ENCODE measurements around the gene IGSF1. TPM values are rescaled to one million over a fixed set of nuclear protein-coding genes. Genes with fewer than 3 reads are reported as not detected.

The IGSF1 gene
- total RNA-seq = not detected

DNA sequence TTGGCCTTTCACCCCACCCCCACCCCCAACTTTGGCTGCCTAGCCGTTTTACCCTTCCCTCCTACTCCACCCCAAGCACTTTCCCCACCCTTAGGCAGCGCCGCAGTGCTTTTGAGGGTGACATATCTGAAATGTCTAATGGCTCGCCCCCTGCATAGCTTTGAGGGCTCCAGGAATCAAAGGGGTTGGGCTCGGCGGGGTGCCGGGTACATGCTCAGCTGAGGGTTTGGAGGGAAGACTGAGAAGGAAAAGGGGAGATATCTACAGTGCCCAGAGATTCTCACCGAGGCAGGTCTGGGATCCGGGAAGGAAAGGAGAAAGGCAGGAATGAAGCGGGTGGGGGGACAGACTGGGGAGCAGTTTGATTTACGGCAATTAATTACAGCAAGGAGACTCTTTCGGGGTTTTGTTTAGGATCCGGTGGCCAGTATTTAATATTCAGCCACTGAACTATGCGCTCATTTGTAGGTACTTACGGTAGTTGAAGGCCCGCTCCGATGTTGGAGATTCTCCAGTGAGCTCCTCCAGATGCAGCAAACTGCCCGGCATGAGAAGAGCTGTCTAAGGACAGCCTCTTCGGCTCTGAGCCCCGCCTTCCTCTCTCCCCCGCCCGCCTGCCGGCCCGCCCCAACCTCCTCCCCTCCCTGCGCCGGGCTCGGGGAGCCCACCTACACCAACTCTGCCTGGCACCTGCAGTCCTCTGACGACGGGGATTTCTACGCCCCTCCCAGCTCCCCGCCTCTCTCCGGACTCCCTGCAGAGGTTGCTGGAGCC lies at the start of gene IGSF1:
TSS of gene IGSF1 (minus strand) at position 569 of the 774 bp plus-strand sequence. CDS start 2,632 bp downstream, outside the sequence.
- Histone ChIP-seq H3K4me1 (no peaks in the 10 kb centered on the region), H3K4me3 (peak within 1 kb of the TSS in 1 of 4 donors; percentile 24), H3K36me3 (no peaks in the 10 kb centered on the region), H3K9me3 (no peaks in the 10 kb centered on the region), H3K27ac (no peak within 1 kb of the TSS), H3K27me3 (no peaks in the 10 kb centered on the region)
- TF ChIP-seq POLR2A (IDR thresholded peaks at IDR 0.05) = no peak
- TF ChIP-seq, protein P1, sequence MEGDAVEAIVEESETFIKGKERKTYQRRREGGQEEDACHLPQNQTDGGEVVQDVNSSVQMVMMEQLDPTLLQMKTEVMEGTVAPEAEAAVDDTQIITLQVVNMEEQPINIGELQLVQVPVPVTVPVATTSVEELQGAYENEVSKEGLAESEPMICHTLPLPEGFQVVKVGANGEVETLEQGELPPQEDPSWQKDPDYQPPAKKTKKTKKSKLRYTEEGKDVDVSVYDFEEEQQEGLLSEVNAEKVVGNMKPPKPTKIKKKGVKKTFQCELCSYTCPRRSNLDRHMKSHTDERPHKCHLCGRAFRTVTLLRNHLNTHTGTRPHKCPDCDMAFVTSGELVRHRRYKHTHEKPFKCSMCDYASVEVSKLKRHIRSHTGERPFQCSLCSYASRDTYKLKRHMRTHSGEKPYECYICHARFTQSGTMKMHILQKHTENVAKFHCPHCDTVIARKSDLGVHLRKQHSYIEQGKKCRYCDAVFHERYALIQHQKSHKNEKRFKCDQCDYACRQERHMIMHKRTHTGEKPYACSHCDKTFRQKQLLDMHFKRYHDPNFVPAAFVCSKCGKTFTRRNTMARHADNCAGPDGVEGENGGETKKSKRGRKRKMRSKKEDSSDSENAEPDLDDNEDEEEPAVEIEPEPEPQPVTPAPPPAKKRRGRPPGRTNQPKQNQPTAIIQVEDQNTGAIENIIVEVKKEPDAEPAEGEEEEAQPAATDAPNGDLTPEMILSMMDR (IDR thresholded peaks at IDR 0.05) = no peak
- no peak for DNase-seq

- Histone ChIP-seq H3K9me3 (no peaks in the 10 kb centered on the region), H3K4me3 (no peak overlapping the region), H3K4me1 (no peaks in the 10 kb centered on the region), H3K36me3 (no peaks in the 10 kb centered on the region), H3K27me3 (no peaks in the 10 kb centered on the region), H3K27ac (no peak overlapping the region)
- no peak for TF ChIP-seq POLR2A (IDR thresholded peaks at IDR 0.05)
- TF ChIP-seq, protein P1 (IDR thresholded peaks at IDR 0.05) = no peak
- no peak for DNase-seq
Measured at GRCh38 chrX:131332331-131332730, 43.2 kb upstream of the IGSF1 start.

DNA sequence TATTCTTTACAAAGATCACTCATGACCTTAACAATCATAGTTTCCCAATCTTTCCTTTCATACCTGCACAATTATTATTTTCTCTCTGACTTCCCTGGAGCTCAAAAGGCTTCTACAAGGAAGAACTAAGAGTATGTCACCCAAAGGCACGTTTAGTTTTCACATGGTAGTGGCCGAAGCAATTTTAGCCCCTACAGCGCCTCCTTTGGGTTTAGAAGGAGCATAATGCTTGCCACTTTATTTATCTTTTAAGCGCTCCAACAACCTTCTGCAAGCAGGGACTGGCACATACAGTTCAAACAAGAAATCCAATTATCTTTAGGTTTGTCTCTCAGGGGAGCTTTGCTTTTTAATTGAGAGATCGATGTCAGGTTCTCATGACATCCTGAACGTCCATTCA lies 42.0 kb upstream of the IGSF1 start:
- no peak for DNase-seq
- Histone ChIP-seq H3K4me3 (no peak overlapping the region), H3K27ac (no peak overlapping the region), H3K4me1 (no peaks in the 10 kb centered on the region), H3K9me3 (no peaks in the 10 kb centered on the region), H3K36me3 (no peaks in the 10 kb centered on the region), H3K27me3 (no peaks in the 10 kb centered on the region)
- TF ChIP-seq, protein P1 (IDR thresholded peaks at IDR 0.05) = no peak
- TF ChIP-seq POLR2A (IDR thresholded peaks at IDR 0.05) = no peak

- H3K36me3 ChIP-seq = no peaks in the 10 kb centered on the region
- no peaks in the 10 kb centered on the region for H3K27me3 ChIP-seq
- TF ChIP-seq POLR2A (IDR thresholded peaks at IDR 0.05) = no peak
- TF ChIP-seq, protein P1 (IDR thresholded peaks at IDR 0.05) = no peak
- no peak for DNase-seq
- H3K9me3 ChIP-seq = no peaks in the 10 kb centered on the region
- H3K4me1 ChIP-seq = no peaks in the 10 kb centered on the region
- no peak overlapping the region for H3K4me3 ChIP-seq
- no peak overlapping the region for H3K27ac ChIP-seq
Measured at GRCh38 chrX:131330735-131331134, 41.6 kb upstream of the IGSF1 start.

DNA sequence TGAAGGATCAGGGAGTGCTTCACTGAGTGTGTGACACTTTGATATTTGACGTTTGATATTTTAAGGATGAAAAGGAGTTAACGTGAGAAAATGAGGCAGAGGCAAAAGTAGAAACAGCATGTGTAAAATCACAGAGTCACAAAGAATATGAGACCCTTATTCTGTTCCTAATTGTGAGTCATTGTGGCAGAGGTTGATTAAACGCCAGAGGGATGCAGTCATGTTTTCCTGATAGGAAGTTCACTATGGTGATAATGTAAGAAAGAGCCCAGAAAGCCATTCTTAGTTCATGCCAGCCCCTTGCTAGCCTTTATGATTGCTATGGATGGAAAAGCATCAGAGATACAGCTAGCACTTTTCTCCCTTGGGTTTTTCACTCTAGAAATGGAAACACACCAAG lies 33.5 kb upstream of the IGSF1 start:
- no peaks in the 10 kb centered on the region for H3K9me3 ChIP-seq
- H3K4me1 ChIP-seq = no peaks in the 10 kb centered on the region
- no peaks in the 10 kb centered on the region for H3K36me3 ChIP-seq
- DNase-seq = no peak
- TF ChIP-seq, protein P1 (IDR thresholded peaks at IDR 0.05) = no peak
- TF ChIP-seq POLR2A (IDR thresholded peaks at IDR 0.05) = no peak
- no peaks in the 10 kb centered on the region for H3K27me3 ChIP-seq
- no peak overlapping the region for H3K27ac ChIP-seq
- H3K4me3 ChIP-seq = no peak overlapping the region

All from Peyer's patch (tissue), 4 donors.